Esophagus squamous epithelium (tissue), 5 donors: ENCODE results near the gene KIF2A. TPM values are rescaled to one million over a fixed set of nuclear protein-coding genes. Genes with fewer than 3 reads are reported as not detected.

ENCODE experiments used
- DNase-seq: peaks from one replicate; lab custom pipeline; 2025; lab: John Stamatoyannopoulos, UW
- H3K27ac ChIP-seq, 4 donors: fragments of 200-600 bp; sonication (generic); one replicate each; pipeline ENCODE4 v1.5.1; 2016 to 2019; ENCODE audit warnings: mild to moderate bottlenecking in 1 of 4
- H3K27me3 ChIP-seq, 4 donors: fragments of 200-600 bp; sonication (generic); 1 replicate in 3 of 4; 2 replicates in 1 of 4; pipeline versions ENCODE4 v1.5.1 to v1.6.0; 2017 to 2021; ENCODE audit warnings: antibody characterized with exemption in 1 of 4
- H3K36me3 ChIP-seq, 3 donors: fragments of 200-600 bp; sonication (generic); one replicate each; pipeline ENCODE4 v1.5.1; 2016 to 2019
- H3K4me1 ChIP-seq, 3 donors: fragments of 200-600 bp; sonication (generic); one replicate each; pipeline ENCODE4 v1.5.1; 2017 to 2019
- H3K4me3 ChIP-seq, 4 donors: fragments of 200-600 bp; sonication (generic); 1 replicate in 3 of 4; 2 replicates in 1 of 4; pipeline ENCODE4 v1.5.1; 2016 to 2019; ENCODE audit warnings: mild to moderate bottlenecking in 2 of 4, moderate library complexity in 1 of 4
- H3K9me3 ChIP-seq, 3 donors: fragments of 200-600 bp; sonication (generic); one replicate each; pipeline ENCODE4 v1.5.1; 2016 to 2019
- CTCF ChIP-seq, 6 experiments: fragments of 450-650 bp in 4 of 6; fragments of 200-600 bp in 2 of 6; sonication (generic) in 2 of 6; IDR thresholded peaks; one replicate each; pipeline ENCODE4 v1.5.1; 2016 to 2019; ENCODE audit warnings: antibody characterized with exemption in 6 of 6, mild to moderate bottlenecking in 4 of 6, moderate library complexity in 4 of 6
- POLR2A ChIP-seq, 4 donors: fragments of 450-650 bp; IDR thresholded peaks; one replicate each; pipeline ENCODE4 v1.6.1; 2017; ENCODE audit warnings: antibody characterized with exemption in 4 of 4, mild to moderate bottlenecking in 4 of 4, moderate library complexity in 3 of 4
- WGBS, 2 donors: methylation state at CpG; one replicate each; pipeline ENCODE4 v1.1.5; 2018; 5-methylcytosine and 5-hydroxymethylcytosine counted together
- intact Hi-C: fragments of 100-400 bp; cut with DNase I; formaldehyde crosslinking; loops from one replicate; pipeline ENCODE4 v1.15.0; 2022
- total RNA-seq, 4 donors: library from RNA; depleted of rRNA; stranded (reverse); fragments of >200 nt; gene quantifications; one replicate each; pipeline ENCODE4 v1.1.0, GENCODE V29; 2016
- donor health status: DM: yes; HTN: yes; CAD: no.

KIF2A gene
- total RNA-seq, 4 donors from 2014 or later = 14.0 to 43.1 (median 26.4) TPM

- Histone ChIP-seq H3K27me3 (no peaks in the 10 kb centered on the region), H3K4me1 (no peaks in the 10 kb centered on the region), H3K36me3 (peaks cover 8 to 78% (median 24%) of the 10 kb centered on the region in 3 donors), H3K4me3 (no peak overlapping the region), H3K27ac (no peak overlapping the region), H3K9me3 (no peaks in the 10 kb centered on the region)
- no peak for TF ChIP-seq POLR2A (IDR thresholded peaks at IDR 0.05)
- no peak for TF ChIP-seq CTCF (IDR thresholded peaks at IDR 0.05)
- intact Hi-C loops = no loop called here
- DNase-seq = no peak
- 89 to 93% methylated on average over 2 of the region's 2 CpGs for WGBS, 2 donors
Observed at GRCh38 chr5:62369039-62369438, 63.0 kb downstream of the KIF2A start.

- H3K4me3 ChIP-seq = no peak overlapping the region
- H3K27ac ChIP-seq = no peak overlapping the region
- H3K4me1 ChIP-seq = no peaks in the 10 kb centered on the region
- intact Hi-C loops = no loop called here
- H3K9me3 ChIP-seq = no peaks in the 10 kb centered on the region
- TF ChIP-seq CTCF (IDR thresholded peaks at IDR 0.05) = no peak
- no peak for TF ChIP-seq POLR2A (IDR thresholded peaks at IDR 0.05)
- H3K36me3 ChIP-seq = peaks cover 0 to 78% (median 6%) of the 10 kb centered on the region in 3 donors
- no peaks in the 10 kb centered on the region for H3K27me3 ChIP-seq
- no peak for DNase-seq
Observed at GRCh38 chr5:62371409-62371808, 65.4 kb downstream of the KIF2A start.

- H3K4me3 ChIP-seq = no peak overlapping the region
- no peak overlapping the region for H3K27ac ChIP-seq
- H3K36me3 ChIP-seq = peaks cover 0 to 77% (median 4%) of the 10 kb centered on the region in 3 donors
- H3K27me3 ChIP-seq = no peaks in the 10 kb centered on the region
- H3K9me3 ChIP-seq = no peaks in the 10 kb centered on the region
- no peaks in the 10 kb centered on the region for H3K4me1 ChIP-seq
- TF ChIP-seq POLR2A (IDR thresholded peaks at IDR 0.05) = no peak
- TF ChIP-seq CTCF (IDR thresholded peaks at IDR 0.05) = no peak
- no peak for DNase-seq
- intact Hi-C loops = no loop called here
- 89 to 91% methylated on average over 3 of the region's 3 CpGs for WGBS, 2 donors
Observed at GRCh38 chr5:62372600-62372999, 66.6 kb downstream of the KIF2A start.

- no peaks in the 10 kb centered on the region for H3K4me1 ChIP-seq
- H3K36me3 ChIP-seq = peaks cover 0 to 77% (median 5%) of the 10 kb centered on the region in 3 donors
- TF ChIP-seq POLR2A (IDR thresholded peaks at IDR 0.05) (no peak), CTCF (IDR thresholded peaks at IDR 0.05) (no peak)
- H3K9me3 ChIP-seq = no peaks in the 10 kb centered on the region
- no peak overlapping the region for H3K4me3 ChIP-seq
- 95% methylated on average over 3 of the region's 3 CpGs for WGBS, 2 donors
- H3K27me3 ChIP-seq = no peaks in the 10 kb centered on the region
- intact Hi-C loops = no loop called here
- no peak overlapping the region for H3K27ac ChIP-seq
- DNase-seq = no peak
Observed at GRCh38 chr5:62373382-62373781, 67.4 kb downstream of the KIF2A start.

GRCh38 chr5:62374090-62374489 lies 68.1 kb downstream of the KIF2A start:
- no peaks in the 10 kb centered on the region for H3K9me3 ChIP-seq
- H3K4me3 ChIP-seq = no peak overlapping the region
- no peaks in the 10 kb centered on the region for H3K4me1 ChIP-seq
- 92 to 100% methylated on average over 1 of the region's 1 CpG for WGBS, 2 donors
- no peak for DNase-seq
- TF ChIP-seq POLR2A (IDR thresholded peaks at IDR 0.05) (no peak), CTCF (IDR thresholded peaks at IDR 0.05) (no peak)
- H3K27ac ChIP-seq = no peak overlapping the region
- H3K36me3 ChIP-seq = peaks cover 0 to 77% (median 10%) of the 10 kb centered on the region in 3 donors
- intact Hi-C loops = no loop called here
- H3K27me3 ChIP-seq = no peaks in the 10 kb centered on the region
